Upper lobe of left lung (tissue), 4 donors: ENCODE measurements around the gene GSK3A.

Experiments
- POLR2A ChIP-seq, 4 donors: fragments of 450-650 bp; IDR thresholded peaks; one replicate each; pipeline ENCODE4 v1.5.1; 2016 to 2017; ENCODE audit warnings: antibody characterized with exemption in 4 of 4, mild to moderate bottlenecking in 2 of 4
- POLR2AphosphoS5 ChIP-seq, 2 donors: sonication (generic); formaldehyde crosslinking; IDR thresholded peaks; one replicate each; pipeline ENCODE4 v1.5.1; 2017; ENCODE audit warnings: antibody characterized with exemption in 2 of 2

DNA sequence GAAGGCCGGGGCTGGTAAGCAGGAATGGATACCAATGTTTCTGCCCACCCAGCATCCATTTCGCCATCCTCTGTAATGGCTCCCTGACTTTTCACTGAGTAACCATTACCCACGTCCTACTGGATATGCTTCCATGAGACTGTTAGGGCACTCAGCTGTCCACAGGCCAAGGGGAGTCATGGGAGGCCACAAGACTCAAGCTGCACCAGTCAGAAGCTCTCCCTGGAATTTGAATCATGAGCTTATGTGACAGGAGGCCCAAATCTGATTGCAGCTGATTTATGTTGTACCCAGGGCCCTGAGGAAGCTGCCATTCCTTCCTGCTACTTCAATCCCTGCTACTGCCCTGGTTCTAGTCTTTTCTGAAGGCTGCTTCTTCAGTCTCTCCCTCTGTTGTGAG is 53.3 kb downstream of the GSK3A start:
- TF ChIP-seq POLR2A (IDR thresholded peaks at IDR 0.05): no peak
- TF ChIP-seq POLR2AphosphoS5 (IDR thresholded peaks at IDR 0.05): no peak
